HL-60 (cell line): ENCODE results near the gene TNRC6C.

Experiments used
- CTCF ChIP-seq: IDR thresholded peaks from one replicate; pipeline ENCODE4 v1.5.1; 2011; ENCODE audit warnings: low read length, control low read depth, inconsistent platforms; ENCODE audit not compliant: insufficient read depth
- TF ChIP-seq, protein P1 (sequence below): IDR thresholded peaks from 2 replicates; pipeline ENCODE4 v1.6.1; 2012; ENCODE audit warnings: low read depth; ENCODE audit not compliant: insufficient replicate concordance

DNA sequence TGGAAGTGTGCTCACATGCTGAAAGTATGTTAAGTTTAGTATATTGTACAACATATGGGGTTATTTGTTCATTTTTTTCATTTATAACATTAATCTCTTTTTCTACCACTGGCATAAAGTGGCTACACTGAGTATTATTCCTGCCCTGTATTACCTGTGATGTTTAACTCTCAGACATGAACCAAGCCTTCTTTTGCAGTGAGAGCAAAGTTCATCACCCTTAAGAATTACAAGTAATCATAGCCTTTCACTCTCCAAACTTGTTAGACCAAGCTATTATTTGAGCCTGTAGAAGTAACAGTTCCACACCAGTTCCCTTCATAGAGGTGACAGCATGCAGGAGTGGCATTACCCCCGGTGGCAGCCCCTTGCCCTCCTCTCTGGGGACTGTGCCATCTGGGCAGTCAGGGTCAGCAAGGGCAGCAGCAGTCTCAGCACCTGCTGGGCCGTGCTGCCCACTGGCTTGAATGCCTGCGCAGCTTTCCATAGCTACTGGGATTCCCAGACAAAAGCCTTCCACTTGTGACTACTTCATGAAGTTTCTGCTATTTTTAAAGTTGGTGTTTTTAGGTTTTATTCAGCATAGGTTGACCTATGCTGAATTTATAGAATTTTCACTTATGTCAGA is 98.7 kb downstream of the TNRC6C start:
- TF ChIP-seq, protein P1, sequence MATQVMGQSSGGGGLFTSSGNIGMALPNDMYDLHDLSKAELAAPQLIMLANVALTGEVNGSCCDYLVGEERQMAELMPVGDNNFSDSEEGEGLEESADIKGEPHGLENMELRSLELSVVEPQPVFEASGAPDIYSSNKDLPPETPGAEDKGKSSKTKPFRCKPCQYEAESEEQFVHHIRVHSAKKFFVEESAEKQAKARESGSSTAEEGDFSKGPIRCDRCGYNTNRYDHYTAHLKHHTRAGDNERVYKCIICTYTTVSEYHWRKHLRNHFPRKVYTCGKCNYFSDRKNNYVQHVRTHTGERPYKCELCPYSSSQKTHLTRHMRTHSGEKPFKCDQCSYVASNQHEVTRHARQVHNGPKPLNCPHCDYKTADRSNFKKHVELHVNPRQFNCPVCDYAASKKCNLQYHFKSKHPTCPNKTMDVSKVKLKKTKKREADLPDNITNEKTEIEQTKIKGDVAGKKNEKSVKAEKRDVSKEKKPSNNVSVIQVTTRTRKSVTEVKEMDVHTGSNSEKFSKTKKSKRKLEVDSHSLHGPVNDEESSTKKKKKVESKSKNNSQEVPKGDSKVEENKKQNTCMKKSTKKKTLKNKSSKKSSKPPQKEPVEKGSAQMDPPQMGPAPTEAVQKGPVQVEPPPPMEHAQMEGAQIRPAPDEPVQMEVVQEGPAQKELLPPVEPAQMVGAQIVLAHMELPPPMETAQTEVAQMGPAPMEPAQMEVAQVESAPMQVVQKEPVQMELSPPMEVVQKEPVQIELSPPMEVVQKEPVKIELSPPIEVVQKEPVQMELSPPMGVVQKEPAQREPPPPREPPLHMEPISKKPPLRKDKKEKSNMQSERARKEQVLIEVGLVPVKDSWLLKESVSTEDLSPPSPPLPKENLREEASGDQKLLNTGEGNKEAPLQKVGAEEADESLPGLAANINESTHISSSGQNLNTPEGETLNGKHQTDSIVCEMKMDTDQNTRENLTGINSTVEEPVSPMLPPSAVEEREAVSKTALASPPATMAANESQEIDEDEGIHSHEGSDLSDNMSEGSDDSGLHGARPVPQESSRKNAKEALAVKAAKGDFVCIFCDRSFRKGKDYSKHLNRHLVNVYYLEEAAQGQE, result no peak
- TF ChIP-seq CTCF, result no peak
